Measurements from ENCODE around the gene WDR93. TPM values are rescaled to one million over a fixed set of nuclear protein-coding genes. Genes with fewer than 3 reads are reported as not detected.

Gene WDR93
- polyA plus RNA-seq, 1 donor = 0.30 TPM

- DNase-seq = no peak
- Histone ChIP-seq H3K27ac (ENCODE audit: low read length) (no peak overlapping the region), H3K27me3 (ENCODE audit: control insufficient read depth, insufficient read depth, low read length) (no peaks in the 10 kb centered on the region), H3K4me1 (ENCODE audit: control insufficient read depth, insufficient read depth, low read length) (peaks cover 9% of the 10 kb centered on the region), H3K9me3 (ENCODE audit: control insufficient read depth, low read depth, low read length) (peaks cover 5% of the 10 kb centered on the region), H3K36me3 (ENCODE audit: control insufficient read depth, insufficient read depth, low read length) (no peaks in the 10 kb centered on the region), H3K4me3 (ENCODE audit: low read length) (no peak overlapping the region)
- no CpG with 5 or more reads among the region's 4 CpGs for WGBS (ENCODE audit: insufficient coverage, low lambda C conversion rate)
These were observed 18.9 kb upstream of the WDR93 start for GRCh38 chr15:89671687-89672086.

GRCh38 chr15:89672221-89673164, 18.1 kb upstream of the WDR93 start:
- DNase-seq = no peak
- peaks cover 9% of the 10 kb centered on the region for H3K4me1 ChIP-seq (ENCODE audit: control insufficient read depth, insufficient read depth, low read length)
- no peak overlapping the region for H3K27ac ChIP-seq (ENCODE audit: low read length)
- H3K36me3 ChIP-seq (ENCODE audit: control insufficient read depth, insufficient read depth, low read length) = no peaks in the 10 kb centered on the region
- no peak overlapping the region for H3K4me3 ChIP-seq (ENCODE audit: low read length)
- H3K9me3 ChIP-seq (ENCODE audit: control insufficient read depth, low read depth, low read length) = peaks cover 4% of the 10 kb centered on the region
- no peaks in the 10 kb centered on the region for H3K27me3 ChIP-seq (ENCODE audit: control insufficient read depth, insufficient read depth, low read length)
- no CpG with 5 or more reads among the region's 12 CpGs for WGBS (ENCODE audit: insufficient coverage, low lambda C conversion rate)

GRCh38 chr15:89673165-89673512, 17.5 kb upstream of the WDR93 start:
- Histone ChIP-seq H3K9me3 (ENCODE audit: control insufficient read depth, low read depth, low read length) (peaks cover 2% of the 10 kb centered on the region), H3K4me1 (ENCODE audit: control insufficient read depth, insufficient read depth, low read length) (peaks cover 9% of the 10 kb centered on the region), H3K27me3 (ENCODE audit: control insufficient read depth, insufficient read depth, low read length) (no peaks in the 10 kb centered on the region), H3K4me3 (ENCODE audit: low read length) (no peak overlapping the region), H3K36me3 (ENCODE audit: control insufficient read depth, insufficient read depth, low read length) (no peaks in the 10 kb centered on the region), H3K27ac (ENCODE audit: low read length) (no peak overlapping the region)
- no CpG with 5 or more reads among the region's 12 CpGs for WGBS (ENCODE audit: insufficient coverage, low lambda C conversion rate)
- no peak for DNase-seq

GRCh38 chr15:89674526-89674925, 16.1 kb upstream of the WDR93 start:
- Histone ChIP-seq H3K27me3 (ENCODE audit: control insufficient read depth, insufficient read depth, low read length) (no peaks in the 10 kb centered on the region), H3K27ac (ENCODE audit: low read length) (no peak overlapping the region), H3K4me3 (ENCODE audit: low read length) (no peak overlapping the region), H3K9me3 (ENCODE audit: control insufficient read depth, low read depth, low read length) (peaks cover 2% of the 10 kb centered on the region), H3K4me1 (ENCODE audit: control insufficient read depth, insufficient read depth, low read length) (peaks cover 9% of the 10 kb centered on the region), H3K36me3 (ENCODE audit: control insufficient read depth, insufficient read depth, low read length) (no peaks in the 10 kb centered on the region)
- 92% methylated on average over 2 of the region's 4 CpGs for WGBS (ENCODE audit: insufficient coverage, low lambda C conversion rate)
- no peak for DNase-seq

DNA sequence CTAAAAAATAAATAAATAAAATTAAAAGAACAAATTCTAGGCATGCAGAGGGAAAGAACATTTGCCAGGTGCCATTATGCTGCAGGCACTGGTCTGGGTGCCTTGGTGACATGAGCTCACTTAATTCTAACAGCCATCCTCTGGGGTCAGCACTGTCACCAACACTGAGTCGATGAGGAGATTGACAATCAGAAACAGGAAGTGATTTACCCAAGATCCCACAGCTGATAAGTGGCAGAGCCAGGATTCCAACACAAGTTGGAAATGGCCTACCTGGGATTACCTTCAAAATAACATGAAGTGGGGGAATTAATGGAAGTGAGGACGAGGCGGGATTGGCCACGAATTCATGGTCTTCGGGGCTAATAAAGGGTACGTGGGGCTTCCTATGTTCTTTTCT, 15.0 kb upstream of the WDR93 start:
- Histone ChIP-seq H3K4me1 (ENCODE audit: control insufficient read depth, insufficient read depth, low read length) (peaks cover 11% of the 10 kb centered on the region), H3K27me3 (ENCODE audit: control insufficient read depth, insufficient read depth, low read length) (no peaks in the 10 kb centered on the region), H3K36me3 (ENCODE audit: control insufficient read depth, insufficient read depth, low read length) (no peaks in the 10 kb centered on the region), H3K4me3 (ENCODE audit: low read length) (no peak overlapping the region), H3K27ac (ENCODE audit: low read length) (no peak overlapping the region), H3K9me3 (ENCODE audit: control insufficient read depth, low read depth, low read length) (peaks cover 2% of the 10 kb centered on the region)
- WGBS (ENCODE audit: insufficient coverage, low lambda C conversion rate) = no CpG with 5 or more reads among the region's 6 CpGs
- DNase-seq = no peak

DNA sequence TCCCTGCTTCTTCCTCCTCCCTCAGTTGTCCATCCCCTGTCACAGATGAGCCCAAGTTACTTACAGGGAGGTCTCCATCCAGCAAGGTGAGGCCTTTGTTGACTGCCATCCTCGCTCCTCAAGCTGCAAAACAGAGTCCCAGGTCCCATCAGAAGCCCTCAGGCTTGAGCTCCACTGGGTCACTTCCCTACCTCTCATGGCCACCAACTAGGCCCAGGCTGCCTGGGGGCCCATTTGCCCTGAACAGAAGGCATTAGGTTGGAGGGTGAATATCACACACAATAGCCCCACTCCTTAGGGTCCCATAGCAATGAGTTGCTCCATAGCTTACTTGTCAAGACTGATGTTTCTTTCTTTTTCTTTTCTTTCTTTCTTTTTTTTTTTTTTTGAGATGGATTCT, 13.2 kb upstream of the WDR93 start:
- peaks cover 8% of the 10 kb centered on the region for H3K4me1 ChIP-seq (ENCODE audit: control insufficient read depth, insufficient read depth, low read length)
- no peaks in the 10 kb centered on the region for H3K36me3 ChIP-seq (ENCODE audit: control insufficient read depth, insufficient read depth, low read length)
- no peak overlapping the region for H3K4me3 ChIP-seq (ENCODE audit: low read length)
- no peak overlapping the region for H3K27ac ChIP-seq (ENCODE audit: low read length)
- H3K9me3 ChIP-seq (ENCODE audit: control insufficient read depth, low read depth, low read length) = peaks cover 2% of the 10 kb centered on the region
- no peaks in the 10 kb centered on the region for H3K27me3 ChIP-seq (ENCODE audit: control insufficient read depth, insufficient read depth, low read length)
- no peak for DNase-seq
- WGBS (ENCODE audit: insufficient coverage, low lambda C conversion rate) = no CpG with 5 or more reads among the region's 1 CpG

GRCh38 chr15:89679212-89679611, 11.4 kb upstream of the WDR93 start, which contains the start of gene PLIN1:
TSS of gene PLIN1 (minus strand) at chr15:89679367. CDS start at chr15:89677489, 1,878 bp downstream.
- DNase-seq = no peak

GRCh38 chr15:89680282-89680873, 10.2 kb upstream of the WDR93 start:
- 51% methylated on average over 3 of the region's 5 CpGs for WGBS (ENCODE audit: insufficient coverage, low lambda C conversion rate)
- Histone ChIP-seq H3K27me3 (ENCODE audit: control insufficient read depth, insufficient read depth, low read length) (no peaks in the 10 kb centered on the region), H3K27ac (ENCODE audit: low read length) (peak overlapping the region; percentile 20)

More at GRCh38 chr15:89679212-89679611, 11.4 kb upstream of the WDR93 start, which contains the start of gene PLIN1:
- no CpG with 5 or more reads among the region's 2 CpGs for WGBS (ENCODE audit: insufficient coverage, low lambda C conversion rate)
- H3K27ac ChIP-seq (ENCODE audit: low read length) = peak within 1 kb of the TSS; percentile 20
- no peaks in the 10 kb centered on the region for H3K27me3 ChIP-seq (ENCODE audit: control insufficient read depth, insufficient read depth, low read length)
- H3K9me3 ChIP-seq (ENCODE audit: control insufficient read depth, low read depth, low read length) = no peaks in the 10 kb centered on the region
- peaks cover 7% of the 10 kb centered on the region for H3K36me3 ChIP-seq (ENCODE audit: control insufficient read depth, insufficient read depth, low read length)
- no peak within 1 kb of the TSS for H3K4me3 ChIP-seq (ENCODE audit: low read length)
- peaks cover 8% of the 10 kb centered on the region for H3K4me1 ChIP-seq (ENCODE audit: control insufficient read depth, insufficient read depth, low read length)

GRCh38 chr15:89681146-89681545, 9.5 kb upstream of the WDR93 start:
- peaks cover 8% of the 10 kb centered on the region for H3K4me1 ChIP-seq (ENCODE audit: control insufficient read depth, insufficient read depth, low read length)
- H3K4me3 ChIP-seq (ENCODE audit: low read length) = no peak overlapping the region
- peaks cover 14% of the 10 kb centered on the region for H3K36me3 ChIP-seq (ENCODE audit: control insufficient read depth, insufficient read depth, low read length)
- no CpG with 5 or more reads among the region's 2 CpGs for WGBS (ENCODE audit: insufficient coverage, low lambda C conversion rate)
- no peaks in the 10 kb centered on the region for H3K9me3 ChIP-seq (ENCODE audit: control insufficient read depth, low read depth, low read length)
- DNase-seq = no peak
- no peaks in the 10 kb centered on the region for H3K27me3 ChIP-seq (ENCODE audit: control insufficient read depth, insufficient read depth, low read length)
- H3K27ac ChIP-seq (ENCODE audit: low read length) = no peak overlapping the region

More at GRCh38 chr15:89680282-89680873, 10.2 kb upstream of the WDR93 start:
- Histone ChIP-seq H3K4me3 (ENCODE audit: low read length) (no peak overlapping the region), H3K36me3 (ENCODE audit: control insufficient read depth, insufficient read depth, low read length) (peaks cover 9% of the 10 kb centered on the region), H3K4me1 (ENCODE audit: control insufficient read depth, insufficient read depth, low read length) (peaks cover 8% of the 10 kb centered on the region), H3K9me3 (ENCODE audit: control insufficient read depth, low read depth, low read length) (no peaks in the 10 kb centered on the region)
- DNase-seq = peak; percentile 20 to 67

- no peak overlapping the region for H3K4me3 ChIP-seq (ENCODE audit: low read length)
- H3K27me3 ChIP-seq (ENCODE audit: control insufficient read depth, insufficient read depth, low read length) = no peaks in the 10 kb centered on the region
- no peak for DNase-seq
- peaks cover 16% of the 10 kb centered on the region for H3K36me3 ChIP-seq (ENCODE audit: control insufficient read depth, insufficient read depth, low read length)
- WGBS (ENCODE audit: insufficient coverage, low lambda C conversion rate) = 70% methylated on average over 2 of the region's 2 CpGs
- H3K27ac ChIP-seq (ENCODE audit: low read length) = no peak overlapping the region
- peaks cover 2% of the 10 kb centered on the region for H3K4me1 ChIP-seq (ENCODE audit: control insufficient read depth, insufficient read depth, low read length)
- no peaks in the 10 kb centered on the region for H3K9me3 ChIP-seq (ENCODE audit: control insufficient read depth, low read depth, low read length)
These were observed 4.6 kb upstream of the WDR93 start for GRCh38 chr15:89685995-89686394.
